Measurements from ENCODE around the gene SNX2. TPM values are rescaled to one million over a fixed set of nuclear protein-coding genes. Genes with fewer than 3 reads are reported as not detected.

The SNX2 gene
- total RNA-seq: 63.2 and 71.5 TPM in 2 replicates

GRCh38 chr5:122774861-122775549 is at the start of gene SNX2:
SNX2 (plus strand) TSS chr5:122775080; CDS start chr5:122775104, 24 bp downstream.

GRCh38 chr5:122845229-122846050 is 70.6 kb downstream of the SNX2 start, which contains the start of gene SNX24:
SNX24 (plus strand) TSS chr5:122845613; CDS start chr5:122845634, 21 bp downstream.

Other genes with a start within 250 kb of the SNX2 start
- 7.6 and 15.6 TPM in 2 replicates for gene SNX24, start 70.5 kb downstream of the SNX2 start, total RNA-seq

Data from epithelial cell of umbilical artery (primary cell).